HG02943 (cell line): ENCODE measurements around the gene MAPK13.
"Not testable (repeated sequence)": the region's sequence is repeated elsewhere in the genome, so short reads cannot be mapped to it uniquely, and the experiment has no call there.

Experiments used
- ATAC-seq: cut with Tn5 transposase; IDR thresholded peaks from one replicate; pipeline ENCODE4 v1.9.1; 2021; ENCODE audit warnings: mild to moderate bottlenecking, low read depth, moderate library complexity; ENCODE audit not compliant: unreplicated experiment

MAPK13 gene

GRCh38 chr6:36129941-36130666 lies at the start of gene MAPK13:
TSS of gene MAPK13 (plus strand) at chr6:36130513. CDS start at chr6:36130583, 70 bp downstream.
- no peak for ATAC-seq

DNA sequence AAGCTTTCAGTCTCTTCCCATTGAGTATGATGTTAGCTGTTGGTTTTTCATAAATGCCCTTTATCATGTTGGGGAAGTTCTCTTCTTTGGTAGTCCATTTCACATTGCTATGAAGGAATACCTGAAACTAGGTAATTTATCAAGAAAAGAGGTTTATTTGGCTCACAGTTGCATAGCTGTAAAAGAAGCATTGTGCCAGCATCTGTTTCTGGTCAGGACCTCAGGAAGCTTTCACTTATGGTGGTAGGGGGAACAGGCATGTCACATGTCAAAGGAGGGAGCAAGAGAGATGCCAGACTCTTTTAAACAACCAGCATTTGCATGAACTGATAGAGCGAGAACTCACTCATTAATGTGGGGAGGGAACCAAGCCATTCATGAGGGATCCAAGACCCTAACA lies 48.0 kb upstream of the MAPK13 start:
- ATAC-seq = no peak

GRCh38 chr6:36083446-36083845 lies 46.9 kb upstream of the MAPK13 start:
- no peak for ATAC-seq

DNA sequence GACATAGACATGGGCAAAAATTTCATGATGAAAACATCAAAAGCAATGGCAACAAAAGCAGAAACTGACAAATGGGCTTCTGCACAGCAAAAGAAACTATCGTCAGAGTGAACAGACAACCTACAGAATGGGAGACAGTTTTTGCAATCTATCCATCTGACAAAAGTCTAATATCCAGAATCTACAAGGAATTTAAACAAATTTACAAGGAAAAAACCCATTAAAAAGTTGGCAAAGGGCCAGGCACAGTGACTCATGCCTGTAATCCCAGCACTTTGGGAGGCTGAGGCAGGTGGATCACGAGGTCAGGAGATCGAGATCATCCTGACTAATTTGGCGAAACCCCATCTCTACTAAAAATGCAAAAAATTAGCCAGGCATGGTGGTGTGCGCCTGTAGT lies 42.1 kb upstream of the MAPK13 start:
- ATAC-seq = not testable (repeated sequence)

DNA sequence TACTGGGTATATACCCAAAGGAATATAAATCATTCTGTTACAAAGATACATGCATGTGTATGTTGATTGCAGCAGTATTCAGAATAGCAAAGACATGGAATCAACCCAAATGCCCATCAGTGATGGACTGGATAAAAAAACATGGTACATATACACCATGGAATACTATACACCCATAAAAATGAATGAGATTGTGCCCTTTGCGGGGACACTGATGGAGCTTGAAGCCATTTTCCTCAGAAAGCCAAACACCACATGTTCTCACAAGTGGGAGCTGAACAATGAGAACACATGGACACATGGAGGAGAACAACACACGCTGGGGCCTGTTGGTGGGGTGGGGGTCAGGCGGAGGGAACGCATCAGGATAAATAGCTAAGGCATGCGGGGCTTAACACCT lies 41.3 kb upstream of the MAPK13 start:
- ATAC-seq = no peak

GRCh38 chr6:36094238-36094637 lies 36.1 kb upstream of the MAPK13 start:
- ATAC-seq = no peak

GRCh38 chr6:36094753-36095496 lies 35.4 kb upstream of the MAPK13 start:
- no peak for ATAC-seq

DNA sequence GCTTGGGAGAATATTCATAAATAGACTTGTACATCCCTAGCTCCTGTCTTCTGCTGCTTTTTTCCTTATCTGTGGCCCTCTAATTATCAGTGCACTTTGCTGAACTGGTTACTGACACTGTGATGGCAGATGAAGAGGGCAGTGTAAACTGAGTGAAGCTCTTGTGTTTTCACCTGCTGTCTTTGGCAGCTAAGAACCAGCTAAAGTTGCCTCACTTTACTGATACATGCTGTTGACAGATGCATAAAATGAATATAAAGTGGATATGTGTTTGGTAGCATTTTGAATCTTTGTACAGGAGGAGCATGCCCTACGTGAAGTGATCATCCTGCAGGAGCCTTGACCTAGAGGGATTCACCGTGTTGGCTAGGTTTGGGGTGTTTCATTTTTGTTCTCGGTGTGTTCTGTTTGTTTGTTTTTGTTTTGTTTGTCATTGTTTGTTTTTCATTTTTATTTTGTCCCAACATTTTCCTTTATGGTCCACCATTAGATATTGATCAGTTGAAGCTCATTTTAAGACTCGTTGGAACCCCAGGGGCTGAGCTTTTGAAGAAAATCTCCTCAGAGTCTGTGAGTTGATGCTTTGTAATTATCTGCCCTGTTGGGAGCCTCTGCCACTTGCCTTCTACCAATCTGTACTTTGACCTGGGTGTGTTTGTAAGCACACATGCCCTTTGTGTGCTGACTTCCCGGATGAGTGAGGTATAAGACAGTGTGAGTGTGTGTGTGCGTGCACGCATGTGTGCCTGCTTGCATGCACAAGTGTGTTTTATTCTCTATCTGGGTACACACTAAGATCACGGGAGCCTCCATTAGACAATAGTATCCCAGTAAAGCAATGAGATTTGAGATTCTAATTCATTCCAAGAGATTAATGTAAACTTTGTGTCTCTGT lies 34.6 kb upstream of the MAPK13 start:
- no peak for ATAC-seq

DNA sequence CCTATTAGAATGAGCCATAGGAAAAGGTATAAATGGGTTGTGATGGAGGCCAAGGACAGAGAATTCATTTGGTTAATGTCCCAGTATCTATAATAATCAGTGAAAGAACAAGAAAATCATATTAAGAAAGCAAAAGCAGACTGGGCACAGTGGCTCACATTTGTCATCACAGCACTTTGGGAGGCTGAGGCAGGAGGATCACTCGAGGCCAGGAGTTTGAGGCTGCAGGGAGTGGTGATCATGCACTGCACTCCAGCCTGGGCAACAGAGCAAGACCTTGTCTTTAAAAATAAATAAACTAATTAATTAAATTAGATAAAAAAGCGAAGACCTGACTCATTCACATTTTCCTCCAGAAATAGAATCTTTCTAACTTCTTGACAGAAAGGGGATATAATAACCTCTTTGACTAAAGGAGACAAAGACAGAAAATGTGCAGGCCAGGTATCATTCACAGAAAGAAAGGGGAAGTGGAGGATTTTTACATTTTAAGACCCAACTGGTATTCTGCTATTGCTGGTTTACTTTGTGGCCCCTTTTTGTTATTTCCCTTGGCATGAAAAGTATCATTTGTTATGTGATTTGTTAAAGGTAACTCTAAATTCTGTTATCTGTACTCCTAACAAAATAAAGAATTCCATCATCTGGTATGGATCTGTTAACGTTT lies 31.9 kb upstream of the MAPK13 start:
- no peak for ATAC-seq

DNA sequence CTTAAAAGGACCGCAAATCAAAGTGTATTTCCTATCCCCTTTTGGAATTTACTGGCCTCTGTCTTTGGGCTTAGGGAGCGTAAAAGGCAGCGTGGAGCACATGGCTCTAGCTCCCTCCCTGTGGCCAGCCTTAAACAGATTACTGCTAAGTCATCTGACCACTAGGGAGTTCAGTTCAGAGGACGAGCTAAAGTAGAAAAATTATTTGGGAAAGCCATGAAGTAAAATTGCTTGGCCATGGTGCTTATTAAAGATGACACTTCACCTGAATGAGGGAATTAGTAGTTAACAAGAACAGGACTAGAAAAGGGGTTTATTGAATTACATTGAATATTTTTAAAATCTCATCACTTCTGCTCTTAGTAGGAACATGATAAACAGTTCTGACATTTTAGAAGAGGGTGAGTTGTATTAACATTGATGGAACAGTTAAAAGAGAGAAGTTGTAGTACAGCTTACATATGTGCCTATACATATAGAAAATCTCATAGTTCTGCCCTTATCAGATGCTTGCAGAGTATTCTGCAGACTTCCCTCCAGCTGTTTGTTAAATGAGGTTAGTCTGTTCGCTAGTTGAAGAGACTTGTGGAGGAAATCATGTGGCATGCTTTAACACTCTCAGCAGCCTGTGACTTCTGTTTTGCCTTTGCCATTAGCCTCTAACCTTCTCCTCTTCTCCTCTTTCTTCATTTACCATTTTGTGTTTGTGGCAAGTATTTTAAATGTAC lies 31.2 kb upstream of the MAPK13 start:
- no peak for ATAC-seq

GRCh38 chr6:36099869-36100483 lies 30.3 kb upstream of the MAPK13 start:
- ATAC-seq = no peak

GRCh38 chr6:36101691-36102090 lies 28.6 kb upstream of the MAPK13 start:
- ATAC-seq = no peak

DNA sequence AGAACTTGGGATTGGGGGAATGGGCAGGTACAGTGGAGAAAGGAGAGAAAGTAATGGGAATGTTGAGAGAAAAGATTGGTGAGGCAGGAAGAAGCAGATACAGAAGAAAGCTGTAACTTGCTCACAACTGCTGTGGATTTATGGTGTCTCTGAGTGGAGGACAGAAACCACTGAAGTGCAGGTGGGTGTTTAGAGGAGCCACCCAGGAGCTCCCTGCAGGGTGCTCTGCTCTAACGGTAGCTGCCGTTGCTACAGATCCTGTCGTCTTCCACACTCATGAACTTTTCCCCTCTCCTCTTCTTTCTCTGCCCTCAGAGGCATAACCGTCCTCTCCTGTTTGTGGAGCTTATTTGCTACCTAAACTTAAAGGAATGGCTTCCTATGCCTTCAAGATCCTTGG lies 27.5 kb upstream of the MAPK13 start:
- no peak for ATAC-seq

DNA sequence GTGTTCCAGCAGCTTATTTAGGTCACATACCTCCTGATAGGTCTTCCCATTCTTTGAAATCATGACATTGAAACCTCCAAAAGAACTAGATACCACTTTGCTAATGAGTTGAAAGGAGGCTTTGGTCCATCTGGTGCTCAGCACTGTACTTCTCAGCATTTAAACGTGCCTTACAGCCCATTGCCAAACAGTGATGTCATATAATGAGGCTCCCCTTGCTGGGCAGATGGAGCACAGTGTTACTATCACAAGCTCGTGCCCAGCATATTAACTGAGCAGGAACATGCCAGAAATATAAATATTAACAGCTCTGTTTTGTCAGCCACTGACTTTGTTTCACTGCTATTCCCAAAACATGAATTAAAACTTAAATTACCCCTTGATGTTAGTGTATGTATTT lies 25.5 kb upstream of the MAPK13 start:
- ATAC-seq = no peak

DNA sequence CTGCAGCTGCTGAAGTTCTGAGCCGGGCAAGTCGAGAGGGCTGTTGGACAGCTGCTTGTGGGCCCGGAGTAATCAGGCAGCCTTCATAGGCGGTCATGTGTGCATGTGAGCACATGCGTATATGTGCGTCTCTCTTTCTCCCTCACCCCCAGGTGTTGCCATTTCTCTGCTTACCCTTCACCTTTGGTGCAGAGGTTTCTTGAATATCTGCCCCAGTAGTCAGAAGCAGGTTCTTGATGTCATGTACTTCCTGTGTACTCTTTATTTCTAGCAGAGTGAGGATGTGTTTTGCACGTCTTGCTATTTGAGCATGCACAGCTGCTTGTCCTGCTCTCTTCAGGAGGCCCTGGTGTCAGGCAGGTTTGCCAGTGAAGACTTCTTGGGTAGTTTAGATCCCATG lies 21.2 kb upstream of the MAPK13 start:
- no peak for ATAC-seq

DNA sequence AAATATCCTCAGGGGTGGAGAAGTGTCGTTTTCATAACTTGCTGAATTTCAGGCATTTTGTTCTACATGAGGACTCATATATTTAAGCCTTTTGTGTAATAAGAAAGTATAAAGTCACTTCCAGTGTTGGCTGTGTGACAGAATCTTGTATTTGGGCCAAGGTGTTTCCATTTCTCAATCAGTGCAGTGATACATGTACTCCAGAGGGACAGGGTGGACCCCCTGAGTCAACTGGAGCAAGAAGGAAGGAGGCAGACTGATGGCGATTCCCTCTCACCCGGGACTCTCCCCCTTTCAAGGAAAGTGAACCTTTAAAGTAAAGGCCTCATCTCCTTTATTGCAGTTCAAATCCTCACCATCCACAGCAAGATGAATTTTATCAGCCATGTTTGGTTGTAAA lies 20.3 kb upstream of the MAPK13 start:
- ATAC-seq = no peak

DNA sequence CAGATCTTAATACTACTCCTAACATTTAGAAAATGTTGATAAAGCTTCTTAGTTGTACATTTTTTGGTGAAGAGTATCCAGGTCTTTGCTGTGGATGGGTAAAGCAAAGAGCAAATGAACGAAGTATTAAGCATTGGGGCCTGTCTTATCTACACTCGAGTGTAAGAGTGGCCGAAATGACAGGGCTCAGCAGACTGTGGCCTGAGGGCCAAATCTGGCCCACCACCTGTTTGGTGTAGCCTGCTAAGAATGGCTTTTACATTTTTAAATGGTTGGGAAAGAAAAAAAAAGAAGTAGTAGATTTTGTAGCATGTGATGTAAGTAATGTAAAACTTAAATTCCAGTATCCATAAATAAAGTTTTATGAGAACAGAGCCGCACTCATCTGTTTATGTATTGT lies 19.4 kb upstream of the MAPK13 start:
- ATAC-seq = no peak

GRCh38 chr6:36111526-36111925 lies 18.8 kb upstream of the MAPK13 start:
- ATAC-seq = no peak

- no peak for ATAC-seq
Measured at GRCh38 chr6:36113049-36113448, 17.3 kb upstream of the MAPK13 start.

- no peak for ATAC-seq
Measured at GRCh38 chr6:36113703-36114102, 16.6 kb upstream of the MAPK13 start.
